GM18907 (cell line): Measurements from ENCODE around the gene FBP2.
"Not testable (repeated sequence)": the region's sequence is repeated elsewhere in the genome, so short reads cannot be mapped to it uniquely, and the experiment has no call there.

ENCODE experiments used
- ATAC-seq: cut with Tn5 transposase; IDR thresholded peaks from one replicate; pipeline ENCODE4 v1.9.1; 2021; ENCODE audit warnings: mild to moderate bottlenecking, moderate library complexity; ENCODE audit not compliant: unreplicated experiment

The FBP2 gene

DNA sequence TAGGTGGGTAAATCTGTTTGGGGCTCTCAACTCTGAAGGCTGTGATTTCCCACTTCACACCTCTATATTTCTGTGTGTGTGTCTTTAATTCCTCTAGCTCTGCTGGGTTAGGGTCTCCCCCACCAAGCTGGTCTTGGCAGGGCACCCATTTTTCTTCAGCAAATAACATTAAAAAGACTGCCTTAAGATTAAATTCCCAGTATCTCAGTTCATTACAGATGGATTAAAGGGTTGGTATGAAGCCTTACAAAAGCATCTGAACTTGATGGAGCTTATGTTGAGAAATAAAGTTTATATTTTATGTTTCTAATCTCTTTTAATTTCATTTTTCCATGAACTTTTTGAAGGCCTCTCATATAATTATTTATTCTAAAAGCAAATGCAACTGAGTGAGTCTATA, 27.1 kb downstream of the FBP2 start:
- no peak for ATAC-seq

DNA sequence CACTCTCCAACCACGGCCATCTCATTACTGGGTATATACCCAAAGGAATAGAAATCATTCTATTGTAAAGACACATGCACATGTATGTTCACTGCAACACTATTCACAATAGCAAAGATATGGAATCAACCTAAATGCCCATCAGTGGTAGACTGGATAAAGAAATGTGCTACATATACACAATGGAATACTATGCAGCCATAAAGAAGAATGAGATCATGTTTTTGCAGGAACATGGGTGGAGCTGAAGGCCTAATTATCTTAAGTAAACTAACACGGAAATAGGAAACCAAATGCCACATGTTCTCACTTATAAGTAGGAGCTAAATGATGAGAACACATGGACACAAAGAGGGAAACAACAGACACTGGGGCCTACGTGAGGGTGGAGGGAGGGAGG, 29.3 kb downstream of the FBP2 start:
- ATAC-seq, result not testable (repeated sequence)

DNA sequence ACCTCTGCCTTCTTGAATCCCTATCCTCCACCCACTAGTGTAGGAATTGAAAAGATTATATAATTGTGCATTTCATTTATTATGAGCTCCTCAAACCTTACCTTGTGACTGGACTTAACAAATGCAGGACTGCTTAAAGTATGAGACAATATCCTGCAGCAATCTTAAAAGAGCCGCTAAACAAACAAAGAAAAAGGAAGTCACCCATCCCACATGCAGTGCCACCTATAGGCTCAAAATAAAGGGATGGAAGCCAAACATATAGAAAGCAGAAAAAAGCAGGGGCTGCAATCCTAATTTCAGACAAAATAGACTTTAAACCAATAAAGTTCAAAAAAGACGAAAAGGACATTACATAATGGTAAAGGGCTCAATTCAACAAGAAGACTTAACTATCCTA, 30.1 kb downstream of the FBP2 start:
- ATAC-seq, result no peak

DNA sequence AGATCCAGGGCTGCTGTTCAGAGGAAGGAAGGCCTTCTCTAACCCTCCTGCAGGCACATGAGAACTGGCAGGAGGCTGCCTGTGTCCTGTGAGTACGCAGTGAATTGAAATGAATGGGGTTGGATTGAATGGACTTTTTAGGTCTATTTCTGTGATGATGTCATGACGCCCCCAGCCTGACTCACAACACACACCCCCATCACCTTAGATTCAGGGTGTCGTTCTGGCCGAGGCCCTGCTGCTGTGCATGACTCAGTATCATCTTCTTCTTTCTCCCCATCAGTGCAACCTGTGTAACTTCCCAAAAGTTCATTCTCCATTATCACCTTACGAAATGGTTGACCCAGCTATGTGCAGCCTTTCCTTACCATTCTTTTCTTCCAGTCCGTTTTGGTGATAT, 33.4 kb downstream of the FBP2 start:
- no peak for ATAC-seq

DNA sequence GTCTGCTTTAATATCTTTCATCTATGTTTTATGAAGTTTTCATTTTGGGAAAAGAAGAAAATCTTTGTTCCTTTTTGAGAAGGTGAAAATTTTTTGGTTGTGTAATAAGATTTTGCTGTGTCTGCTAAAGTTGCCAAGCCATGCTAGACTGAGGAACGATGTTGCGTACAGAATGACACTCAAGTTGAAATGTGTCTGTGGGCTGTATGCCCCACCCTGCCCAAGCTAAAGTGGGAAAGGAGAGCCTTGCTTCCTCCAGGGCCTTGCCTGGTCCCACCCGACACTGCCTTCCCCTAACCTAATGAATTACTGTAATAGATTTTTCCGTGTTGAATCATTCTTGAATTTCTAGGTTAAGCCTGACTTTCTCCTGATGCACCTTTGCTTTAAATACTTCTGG, 36.2 kb downstream of the FBP2 start:
- ATAC-seq, result no peak

DNA sequence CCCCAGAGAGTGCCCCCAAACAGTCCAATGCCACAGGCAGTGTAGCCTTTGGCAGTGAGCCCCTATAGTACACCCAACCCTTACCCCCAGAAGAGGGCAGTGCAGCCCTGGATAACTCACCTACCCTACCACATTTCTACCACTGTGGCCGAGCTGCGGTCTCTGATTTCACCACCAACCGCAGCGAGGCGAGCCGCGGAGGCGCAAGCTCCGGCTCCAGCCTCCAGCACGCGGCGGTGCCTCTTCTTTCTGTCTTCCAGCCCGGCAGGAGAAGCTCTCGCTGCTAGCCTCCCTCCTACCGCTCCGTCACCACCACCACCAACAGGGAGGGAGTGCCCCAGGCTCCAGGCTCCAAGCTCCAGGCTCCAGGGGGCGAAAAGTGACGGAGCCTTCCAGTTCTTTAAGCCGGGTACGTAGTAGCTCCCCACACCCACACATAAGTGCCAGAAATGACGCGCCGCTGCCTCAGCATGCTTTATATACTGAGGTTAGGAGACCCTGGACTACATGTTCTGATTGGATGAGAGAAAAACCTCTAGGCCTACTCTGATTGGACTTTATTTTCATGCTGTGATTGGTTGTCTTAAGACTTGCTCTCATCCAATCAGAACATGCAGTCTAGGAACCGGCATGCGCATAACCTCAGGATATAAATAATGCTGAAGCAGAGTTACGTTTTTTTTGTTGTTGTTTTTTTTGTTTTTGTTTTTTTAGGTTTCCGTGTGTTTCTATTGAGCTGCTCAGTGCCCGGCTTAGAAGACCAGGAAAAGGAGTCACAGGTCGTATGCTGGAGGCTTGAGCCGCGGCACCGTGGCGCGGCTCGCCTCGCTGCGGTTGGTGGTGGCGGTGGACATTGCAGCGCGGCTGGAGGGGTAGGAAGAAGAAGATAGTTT, 38.9 kb downstream of the FBP2 start, which contains the start of gene PCAT7:
TSS of gene PCAT7 (plus strand) at position 645 of the 893 bp plus-strand sequence.
- ATAC-seq, result no peak

DNA sequence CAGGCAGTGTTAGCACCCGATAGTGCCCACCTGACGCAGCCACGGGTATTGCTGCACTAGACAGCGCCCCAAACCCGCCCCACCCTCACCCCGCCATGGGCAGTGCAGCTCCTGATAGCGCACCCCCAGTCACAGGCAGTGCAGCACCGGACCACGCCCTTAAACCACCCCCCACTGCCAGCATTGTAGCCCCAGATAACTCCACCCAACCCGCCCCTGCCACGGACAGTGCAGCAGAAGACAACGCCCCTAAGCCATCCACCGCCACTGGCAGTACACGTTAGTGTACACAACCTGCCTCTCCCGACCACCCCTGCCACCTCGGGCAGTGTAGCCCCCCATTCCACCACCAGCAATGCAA, 39.6 kb downstream of the FBP2 start:
- ATAC-seq, result no peak

DNA sequence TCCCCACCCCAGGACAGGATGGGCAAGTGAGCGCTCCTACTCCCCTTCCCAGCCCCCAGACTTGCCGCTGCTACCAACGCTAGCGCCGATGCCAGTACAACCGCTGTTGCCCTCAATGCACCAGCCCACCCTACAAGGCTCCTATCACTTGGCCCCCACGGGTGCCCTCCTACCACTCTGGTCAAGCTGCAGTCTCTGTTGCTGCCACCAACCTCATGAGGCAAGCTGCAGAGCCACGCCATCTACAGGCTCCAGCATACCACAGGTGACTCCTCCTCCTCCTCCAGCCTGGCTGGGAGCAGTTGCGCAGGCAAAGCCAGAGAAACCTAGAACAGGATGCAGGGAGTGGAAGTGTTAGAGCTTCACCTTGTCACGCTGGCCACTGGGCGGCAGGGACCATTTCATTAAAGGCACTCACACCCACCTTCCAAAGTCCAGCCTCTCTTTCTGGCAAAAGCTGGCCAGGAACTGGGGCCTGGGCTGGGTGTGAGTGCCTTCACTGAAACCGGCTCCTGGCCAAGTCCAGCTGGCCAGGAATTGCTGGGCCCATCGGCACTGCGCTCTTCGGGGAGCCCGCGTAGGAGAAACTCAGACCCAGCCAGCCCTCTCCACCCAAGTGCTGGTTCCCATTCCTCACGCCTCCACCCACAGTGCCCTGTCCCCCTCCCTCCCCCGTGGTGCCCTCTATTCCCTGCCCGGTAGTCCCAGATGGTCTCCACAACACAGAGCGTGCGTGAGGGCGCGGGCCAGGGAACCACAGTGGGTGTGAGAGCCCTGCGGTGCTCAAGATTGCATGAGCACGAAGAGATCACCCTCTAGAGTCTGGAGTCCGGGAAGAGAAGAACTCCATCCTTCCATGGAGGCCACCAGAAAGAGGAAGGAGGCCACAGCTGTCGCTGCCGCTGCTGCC, 40.3 kb downstream of the FBP2 start:
- no peak for ATAC-seq

DNA sequence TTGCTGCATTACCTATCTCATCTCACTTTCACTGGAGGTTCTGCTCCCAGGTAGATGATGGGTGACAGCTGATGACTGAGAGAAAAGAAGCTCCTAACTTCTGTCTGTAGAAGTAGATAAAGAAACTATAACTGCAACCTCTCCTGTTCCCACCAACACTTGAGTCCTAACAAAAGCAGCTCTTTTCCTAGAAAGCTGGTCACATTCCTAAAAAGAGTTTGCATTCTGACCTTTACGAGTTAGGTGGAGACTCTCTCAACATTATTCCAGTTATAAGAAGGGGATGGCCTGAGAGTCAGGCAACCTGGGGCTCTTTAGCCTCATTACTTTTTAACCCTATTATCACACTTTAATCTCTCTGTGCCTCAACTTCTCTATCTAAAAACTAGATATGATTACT, 47.7 kb downstream of the FBP2 start:
- ATAC-seq, result no peak

DNA sequence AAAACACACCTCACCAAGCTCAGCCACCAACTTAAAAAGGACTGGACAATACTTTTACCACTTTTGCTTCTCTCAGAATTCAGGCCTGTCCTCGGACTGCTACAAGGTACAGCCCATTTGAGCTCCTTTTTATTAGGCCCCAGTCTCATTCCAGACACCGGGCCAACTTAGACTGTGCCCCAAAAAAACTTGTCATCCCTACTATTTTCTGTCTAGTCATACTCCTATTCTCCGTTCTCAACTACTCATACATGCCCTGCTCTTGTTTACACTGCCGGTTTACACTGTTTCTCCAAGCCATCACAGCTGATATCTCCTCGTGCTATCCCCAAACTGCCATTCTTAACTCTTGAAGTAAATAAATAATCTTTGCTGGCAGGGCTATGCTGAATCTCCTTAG, 49.3 kb downstream of the FBP2 start:
- not testable (repeated sequence) for ATAC-seq

DNA sequence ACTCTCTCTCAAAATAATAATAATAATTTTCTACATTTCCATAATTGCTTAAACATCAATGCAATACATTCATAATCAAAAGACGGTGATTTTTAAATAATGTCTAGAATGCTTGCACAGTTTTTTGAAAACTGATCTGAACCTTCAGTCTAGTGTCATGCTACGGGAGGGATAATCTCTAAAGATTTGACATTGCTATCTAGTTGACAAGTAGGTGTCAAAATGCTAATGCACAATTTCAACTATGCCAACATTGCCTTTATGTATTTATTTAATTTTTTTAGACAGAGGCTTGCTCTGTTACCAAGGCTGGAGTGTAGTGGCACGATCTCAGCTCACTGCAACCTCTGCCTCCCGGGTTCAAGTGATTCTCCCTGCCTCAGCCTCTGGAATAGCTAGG, 54.7 kb downstream of the FBP2 start:
- ATAC-seq, result no peak

DNA sequence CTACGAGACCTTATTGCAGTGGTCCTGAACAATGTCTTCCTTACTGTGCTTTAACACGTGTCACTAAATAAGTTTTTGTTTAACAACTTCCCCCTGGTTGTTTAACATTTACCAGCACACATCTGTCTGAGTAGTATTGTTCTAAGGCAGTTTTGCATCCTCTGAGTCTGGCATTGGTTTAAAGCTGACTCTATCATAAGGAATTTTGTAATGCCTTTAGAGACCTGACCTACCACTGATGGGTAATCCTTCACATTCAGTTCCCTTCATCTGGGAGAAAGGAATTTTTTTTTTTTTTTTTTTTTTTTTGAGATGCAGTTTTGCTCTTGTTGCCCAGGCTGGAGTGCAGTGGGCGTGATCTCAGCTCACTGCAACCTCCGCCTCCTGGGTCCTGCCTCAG, 58.7 kb downstream of the FBP2 start:
- ATAC-seq, result no peak

DNA sequence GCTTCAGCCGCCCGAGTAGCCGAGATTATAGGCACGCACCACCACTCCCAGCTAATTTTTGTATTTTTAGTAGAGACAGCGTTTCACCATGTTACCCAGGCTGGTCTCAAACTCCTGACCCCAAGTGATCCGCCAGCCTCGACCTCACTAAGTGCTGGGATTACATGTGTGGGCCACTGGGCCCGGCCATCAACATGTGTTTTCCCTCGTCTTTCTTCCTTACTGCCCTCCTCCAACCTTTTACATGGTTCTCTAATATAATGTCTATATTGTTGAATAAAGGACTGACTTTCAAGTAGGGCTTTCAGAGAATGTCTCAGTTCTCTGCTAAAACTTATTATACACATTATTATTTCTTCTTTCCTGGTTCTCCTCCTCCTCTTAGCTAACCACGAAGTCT, 60.0 kb downstream of the FBP2 start:
- ATAC-seq, result no peak

DNA sequence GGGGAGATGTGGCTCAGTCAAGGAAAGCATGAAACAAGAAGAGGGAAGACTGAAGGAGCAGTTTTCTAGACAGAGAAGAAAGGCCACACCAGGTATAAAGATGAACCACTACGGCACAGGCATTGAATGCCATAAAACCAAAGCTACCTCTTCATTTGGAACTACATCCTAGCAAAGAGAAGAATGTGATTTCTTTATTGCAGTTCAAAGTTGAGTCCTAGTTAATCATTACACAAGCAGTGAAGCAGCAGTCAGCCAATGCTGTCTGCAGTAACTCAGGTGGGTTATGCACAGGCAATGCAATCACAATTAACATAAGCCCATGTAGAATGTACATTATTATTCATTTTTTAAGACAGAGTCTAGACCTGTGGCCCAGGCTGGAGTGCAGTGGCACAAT, 60.5 kb downstream of the FBP2 start:
- no peak for ATAC-seq

DNA sequence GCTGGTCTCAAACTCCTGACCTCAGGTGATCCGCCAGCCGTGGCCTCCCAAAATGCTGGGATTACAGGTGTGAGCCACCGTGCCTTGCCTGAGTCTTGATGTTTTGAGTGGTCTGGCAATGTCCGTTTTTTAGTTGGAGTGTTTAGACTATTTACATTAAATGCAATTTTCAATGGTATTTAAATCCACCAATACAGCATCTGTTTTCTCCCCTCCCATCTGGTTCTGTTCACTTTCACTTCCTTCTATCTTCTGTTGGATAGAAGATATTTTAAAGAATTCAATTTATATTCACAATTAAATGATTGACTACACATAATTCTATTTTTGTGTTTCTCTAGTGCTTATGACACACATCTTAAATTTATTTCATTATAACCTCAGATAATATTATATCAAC, 64.7 kb downstream of the FBP2 start:
- ATAC-seq, result no peak

DNA sequence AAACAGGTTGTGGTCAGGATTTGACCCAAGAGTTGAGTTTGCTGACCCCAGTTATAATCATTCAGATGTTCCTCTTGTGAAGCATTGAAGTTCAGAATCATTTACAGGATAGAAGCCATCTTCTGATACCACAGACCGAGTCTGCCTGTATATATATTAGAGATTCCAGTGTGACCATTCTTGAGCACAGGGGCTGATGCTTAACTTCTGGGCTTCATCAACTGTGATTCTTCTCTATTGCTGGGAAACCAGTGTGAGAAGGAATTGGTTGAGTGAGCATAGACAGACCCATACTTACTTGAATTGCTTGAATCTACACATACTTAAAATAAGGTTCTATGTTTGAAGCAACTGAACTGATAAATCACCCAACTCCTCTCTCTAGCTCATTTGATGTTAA, 66.7 kb downstream of the FBP2 start:
- no peak for ATAC-seq

DNA sequence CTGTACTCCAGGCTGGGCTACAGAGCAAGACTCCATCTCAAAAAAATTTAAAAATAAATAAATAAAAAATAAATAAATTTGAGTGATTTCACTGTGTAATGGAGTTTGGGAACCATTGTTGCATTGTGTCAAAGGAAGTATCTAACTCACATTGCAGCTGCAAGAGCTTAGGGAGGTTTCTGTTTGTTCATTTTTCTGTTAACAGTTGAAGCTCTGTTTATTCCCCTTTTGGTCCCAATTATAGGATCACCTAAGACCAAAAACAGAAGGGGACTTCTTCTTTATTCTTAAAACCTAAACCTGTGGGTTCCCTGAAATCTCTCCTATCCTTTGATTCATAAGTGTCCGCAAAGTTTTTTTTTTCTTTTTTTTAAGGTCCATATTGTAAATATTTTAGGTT, 67.4 kb downstream of the FBP2 start:
- ATAC-seq, result no peak

DNA sequence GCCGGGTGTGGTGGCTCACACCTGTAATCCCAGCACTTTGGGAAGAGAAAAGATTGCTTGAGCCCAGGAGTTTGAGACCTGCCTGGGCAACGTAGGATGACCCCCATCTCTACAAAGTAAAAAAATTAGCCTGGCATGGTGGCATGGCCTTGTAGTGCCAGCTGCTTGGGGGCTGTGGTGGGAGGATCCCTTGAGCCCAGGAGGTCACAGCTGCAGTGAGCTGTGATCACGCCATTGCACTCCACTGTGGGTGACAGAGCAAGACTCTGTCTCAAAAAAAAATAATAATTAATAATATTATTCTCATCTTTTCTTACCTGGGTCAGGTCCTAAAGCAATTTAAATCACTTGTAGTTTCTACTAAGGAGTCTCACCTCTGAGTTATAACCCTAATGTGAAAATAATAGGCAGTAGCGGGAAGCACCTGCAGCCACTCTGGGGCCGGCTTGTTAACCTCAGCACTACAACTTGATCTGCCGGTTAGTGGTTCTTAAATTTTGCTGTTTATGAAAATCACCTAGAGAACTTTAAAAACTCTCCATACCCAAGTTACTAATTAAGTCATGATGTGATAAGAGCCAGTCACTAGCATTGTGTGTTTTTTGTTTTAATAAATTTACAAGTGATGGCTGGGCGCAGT, 68.1 kb downstream of the FBP2 start:
- no peak for ATAC-seq

DNA sequence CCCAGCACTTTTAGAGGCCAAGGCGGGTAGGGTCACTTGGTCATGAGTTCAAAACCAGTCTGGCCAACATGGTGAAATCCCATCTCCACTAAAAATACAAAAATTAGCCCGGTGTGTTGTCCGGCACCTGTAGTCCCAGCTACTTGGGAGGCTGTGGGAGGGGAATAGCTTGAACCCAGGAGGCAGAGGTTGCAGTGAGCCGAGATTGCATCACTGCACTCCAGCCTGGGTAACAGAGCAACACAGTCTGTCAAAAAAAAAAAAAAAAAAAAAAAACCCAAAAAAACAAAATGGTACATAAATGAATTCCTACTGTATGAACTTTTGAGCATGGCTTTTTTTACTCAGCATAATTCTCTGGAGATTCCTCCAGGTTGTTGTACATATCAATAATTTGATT, 76.4 kb downstream of the FBP2 start:
- no peak for ATAC-seq

DNA sequence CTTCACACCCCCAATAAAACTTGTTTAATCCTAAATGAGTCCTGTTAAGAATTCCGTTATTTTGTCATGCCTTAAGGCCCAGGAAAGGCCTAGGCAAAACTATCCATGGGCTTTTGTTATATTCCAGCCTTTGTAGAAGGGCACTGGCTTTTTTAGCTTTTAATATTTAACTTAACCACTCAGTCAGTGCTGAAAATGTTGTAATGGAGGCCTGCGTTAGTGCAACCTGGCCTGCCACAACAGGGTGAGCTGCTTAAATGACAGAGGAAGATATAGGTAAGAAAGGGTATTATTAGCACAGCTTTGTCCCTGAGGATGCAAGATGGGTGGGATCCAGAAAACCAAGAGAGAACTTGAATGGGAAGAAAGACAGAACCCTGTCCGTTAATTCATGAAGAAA, 78.9 kb downstream of the FBP2 start:
- no peak for ATAC-seq

DNA sequence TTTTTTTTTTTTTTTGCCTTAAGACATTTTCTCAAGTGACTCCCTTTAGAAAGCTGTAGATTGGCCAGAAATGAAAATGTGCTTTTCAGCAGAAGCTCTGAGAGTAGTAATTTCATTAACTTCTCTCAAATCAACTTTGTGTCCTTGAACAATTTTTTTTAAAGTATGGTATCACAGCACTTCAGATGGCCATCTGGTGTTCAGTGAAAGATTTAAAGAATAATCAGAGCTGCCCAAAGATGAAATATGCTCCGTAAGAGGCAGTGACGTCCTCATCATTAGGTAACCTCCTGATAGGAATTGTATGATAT, 81.7 kb downstream of the FBP2 start:
- no peak for ATAC-seq
